Stimulated activated CD4-positive, alpha-beta T cell treated with anti-CD3 and anti-CD28 coated beads, Interleukin-12 subunit alpha, Interleukin-12 subunit beta, amount 100 ng/mL, for 24 hours (primary cell): Measurements from ENCODE around the gene ETF1.

ENCODE experiments used
- DNase-seq, 2 experiments: peaks; one replicate each; pipeline ENCODE4 v3.0.0-alpha.2; 2020; ENCODE audit warnings: low read depth in 2 of 2

Gene ETF1

DNA sequence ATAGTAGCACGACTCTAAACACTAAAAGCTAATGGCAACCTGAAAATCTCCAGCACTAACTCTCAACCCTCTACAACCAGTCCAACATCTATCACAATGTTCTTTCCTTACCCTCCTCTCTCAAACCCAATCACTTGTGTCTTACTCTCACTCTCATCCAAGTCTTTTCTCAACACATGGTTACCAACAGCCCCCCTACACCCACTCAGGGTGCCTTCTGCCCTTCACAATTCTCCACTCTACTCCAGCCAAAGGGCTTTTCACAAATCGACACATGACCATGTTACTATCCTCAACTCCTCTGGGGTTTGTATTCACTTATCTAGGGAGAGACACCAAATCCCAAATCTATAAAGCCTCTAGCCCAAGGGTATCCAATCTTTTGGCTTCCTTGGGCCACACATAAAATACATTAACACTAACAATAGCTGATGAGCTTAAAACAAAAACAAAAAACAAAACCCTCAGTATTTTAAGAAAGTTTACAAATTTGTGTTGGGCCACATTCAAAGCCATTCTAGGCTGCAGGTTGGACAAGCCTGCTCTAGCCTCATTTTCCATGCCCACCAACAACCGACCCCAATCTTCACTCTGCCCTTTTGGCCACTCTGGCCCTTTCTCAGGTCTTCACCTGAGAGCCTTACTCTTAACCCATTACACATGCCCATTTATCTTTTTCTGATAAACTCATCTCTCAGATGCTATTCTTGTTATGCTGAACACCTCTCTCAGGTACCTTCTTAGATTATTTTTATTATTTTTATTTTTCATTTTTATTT lies 20.5 kb upstream of the ETF1 start:
- DNase-seq = no peak

DNA sequence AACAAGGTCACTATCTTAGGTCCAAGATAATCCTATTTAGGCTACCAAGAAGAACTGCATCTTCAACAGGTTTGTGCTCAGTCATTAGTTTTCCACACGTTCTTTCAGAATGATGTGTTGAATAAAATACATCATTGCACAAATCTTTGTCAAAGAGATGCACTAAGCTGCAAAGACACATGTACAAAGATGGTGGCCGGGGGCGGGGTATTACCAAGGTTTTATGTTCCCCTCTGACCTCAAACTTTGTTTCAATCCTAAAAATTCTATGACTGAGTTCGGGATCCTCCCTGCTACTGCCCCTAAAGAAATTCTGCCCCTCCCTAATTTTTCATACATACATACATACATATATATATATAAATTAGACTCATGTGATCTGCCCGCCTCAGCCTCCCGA lies 17.9 kb upstream of the ETF1 start:
- no peak for DNase-seq

DNA sequence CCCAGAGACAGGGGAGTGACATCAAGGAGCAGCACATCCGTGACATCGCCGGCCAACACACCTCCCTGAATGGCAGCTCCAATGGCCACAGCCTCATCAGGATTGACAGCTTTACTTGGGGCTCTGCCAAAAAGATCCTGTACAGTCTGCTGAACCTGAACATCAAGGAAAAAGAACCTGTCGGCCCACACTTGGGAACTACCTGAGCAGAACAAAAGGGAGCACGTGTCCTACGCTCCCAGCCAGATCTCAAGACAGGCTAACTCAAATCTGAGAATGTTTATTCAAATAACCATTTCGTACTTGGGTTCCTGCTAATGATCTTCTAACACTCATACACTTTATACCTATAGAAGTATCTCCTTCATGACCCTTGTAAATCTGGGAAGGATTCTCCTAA lies 16.9 kb upstream of the ETF1 start:
- DNase-seq = no peak

DNA sequence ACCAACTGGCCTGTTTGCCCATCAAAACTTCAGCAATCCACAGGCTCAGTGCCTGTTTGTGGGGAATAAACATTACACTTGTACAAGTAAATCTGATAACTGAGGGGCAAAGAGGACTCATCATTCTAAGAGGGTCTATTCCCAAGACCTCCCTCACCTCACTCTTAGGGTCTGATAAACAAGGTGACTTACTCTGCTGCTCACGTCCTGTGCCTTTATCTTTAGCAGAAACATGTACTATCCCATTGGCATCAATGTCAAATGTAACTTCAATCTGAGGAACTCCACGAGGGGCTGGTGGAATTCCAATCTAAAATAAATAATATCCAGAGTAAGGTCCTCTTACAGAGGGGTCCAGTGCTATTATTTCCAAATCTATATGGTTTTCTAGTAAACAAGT lies 14.6 kb upstream of the ETF1 start:
- DNase-seq = no peak

DNA sequence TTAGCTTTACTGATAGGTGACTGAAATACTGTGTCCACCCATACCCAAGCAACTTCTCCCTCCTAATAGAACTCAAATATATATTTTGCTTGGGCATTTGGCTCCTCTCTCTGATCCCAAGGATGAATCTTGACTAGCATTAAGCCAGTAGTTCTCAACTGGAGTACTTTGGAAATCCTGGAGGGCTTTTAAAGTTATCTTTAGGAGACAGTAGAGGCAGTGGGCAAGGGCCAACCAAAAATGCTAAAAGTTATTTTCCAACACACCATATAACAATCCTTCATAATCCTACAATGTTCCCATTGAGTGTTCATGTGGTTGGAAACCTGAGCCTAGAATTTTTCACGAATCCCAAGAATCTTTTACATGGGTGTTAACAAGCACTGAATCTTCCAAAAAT lies 11.1 kb upstream of the ETF1 start:
- DNase-seq = no peak

DNA sequence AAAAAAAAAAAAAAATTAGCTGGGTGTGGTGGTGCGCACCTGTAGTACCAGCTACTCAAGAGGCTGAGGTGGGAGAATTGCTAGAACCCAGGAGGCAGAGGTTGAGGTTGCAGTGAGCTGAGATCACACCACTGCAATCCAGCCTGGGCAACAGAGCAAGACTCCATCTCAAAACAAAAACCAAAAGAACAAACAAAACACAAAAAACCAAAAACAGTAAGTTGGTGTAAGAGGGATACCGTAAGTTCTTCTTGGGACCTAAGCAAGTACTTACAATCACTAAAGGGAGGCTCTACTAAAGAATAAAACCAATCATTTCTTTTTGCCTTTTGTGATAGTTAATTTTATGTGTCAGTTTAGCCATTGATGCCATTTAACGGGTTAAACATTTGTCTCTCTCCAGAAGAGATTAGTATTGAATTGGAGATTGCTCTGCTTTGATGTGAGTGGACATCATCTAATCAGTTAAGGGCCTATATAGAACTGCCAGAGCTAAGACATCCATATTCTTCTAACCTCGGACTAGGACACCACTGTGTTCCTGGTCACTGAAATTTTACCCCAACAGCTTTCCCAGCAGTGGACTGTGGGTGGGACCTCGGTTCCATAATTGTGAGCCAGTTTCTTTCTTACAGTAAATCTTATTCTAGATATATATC lies 10.5 kb upstream of the ETF1 start:
- DNase-seq = no peak

DNA sequence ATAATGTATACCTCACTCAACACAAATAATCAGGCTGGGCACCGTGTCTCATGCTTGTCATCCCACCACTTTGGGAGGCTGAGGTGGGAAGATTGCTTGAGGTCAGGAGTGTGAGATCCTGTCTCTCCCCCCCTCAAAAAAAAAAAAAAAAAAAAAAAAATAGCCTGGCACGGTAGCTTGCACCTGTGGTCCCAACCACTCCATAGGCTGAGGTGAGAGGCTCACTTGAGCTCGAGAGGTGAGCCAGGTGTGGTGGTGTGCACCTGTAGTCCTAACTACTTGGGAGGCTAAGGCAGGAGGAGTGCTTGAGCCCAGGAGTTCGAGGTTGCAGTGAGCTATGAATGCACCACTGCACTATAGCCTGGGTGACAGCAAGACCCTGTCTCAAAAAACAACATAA lies 9.6 kb upstream of the ETF1 start:
- DNase-seq = no peak

DNA sequence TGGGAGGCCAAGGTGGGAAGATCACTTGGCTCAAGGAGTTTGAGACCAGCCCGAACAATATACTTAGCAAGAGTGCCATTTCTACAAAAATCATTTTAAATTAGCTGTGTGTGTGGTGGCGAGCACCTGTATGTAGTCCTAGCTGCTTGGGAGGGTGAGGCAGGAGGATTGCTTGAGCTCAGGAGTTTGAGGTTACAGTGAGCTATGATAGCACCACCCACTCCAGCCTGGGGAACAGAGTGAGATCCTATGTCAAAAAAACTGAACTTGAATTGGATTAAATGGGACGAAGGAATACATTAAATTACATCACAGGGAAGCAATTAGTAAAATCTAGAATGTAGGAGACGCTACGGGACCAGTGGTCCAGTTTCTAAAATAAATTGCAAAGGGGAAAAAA lies 6.4 kb upstream of the ETF1 start:
- DNase-seq = no peak

DNA sequence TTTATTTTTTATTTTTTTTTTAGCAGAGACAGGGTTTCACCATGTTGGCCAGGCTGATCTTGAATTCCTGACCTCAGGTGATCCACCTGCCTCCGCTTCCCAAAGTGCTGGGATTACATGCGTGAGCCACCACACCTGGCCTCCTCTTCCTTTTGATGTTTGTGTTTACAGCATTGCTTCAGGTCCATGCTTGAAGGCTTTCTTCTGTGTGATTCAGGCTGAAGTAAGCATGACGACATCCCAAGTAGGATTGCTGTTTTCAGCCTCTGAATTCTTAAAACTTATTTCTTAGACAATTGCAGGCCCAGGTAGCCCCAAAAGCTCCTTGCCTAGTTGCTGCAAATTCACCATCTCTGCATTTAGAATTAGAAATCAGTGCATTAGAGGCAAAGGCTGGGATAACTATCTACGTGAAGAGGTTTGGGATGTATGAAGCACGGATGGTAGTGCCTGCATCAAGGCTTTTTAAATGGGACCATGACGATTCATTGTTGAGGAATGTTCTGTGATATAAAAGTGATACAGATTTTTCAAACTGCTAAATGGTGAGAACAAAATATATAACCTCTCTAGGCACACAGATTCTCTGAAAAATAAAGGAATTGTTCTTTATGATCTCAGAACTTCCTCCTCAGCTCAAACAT lies 3.0 kb upstream of the ETF1 start:
- no peak for DNase-seq

DNA sequence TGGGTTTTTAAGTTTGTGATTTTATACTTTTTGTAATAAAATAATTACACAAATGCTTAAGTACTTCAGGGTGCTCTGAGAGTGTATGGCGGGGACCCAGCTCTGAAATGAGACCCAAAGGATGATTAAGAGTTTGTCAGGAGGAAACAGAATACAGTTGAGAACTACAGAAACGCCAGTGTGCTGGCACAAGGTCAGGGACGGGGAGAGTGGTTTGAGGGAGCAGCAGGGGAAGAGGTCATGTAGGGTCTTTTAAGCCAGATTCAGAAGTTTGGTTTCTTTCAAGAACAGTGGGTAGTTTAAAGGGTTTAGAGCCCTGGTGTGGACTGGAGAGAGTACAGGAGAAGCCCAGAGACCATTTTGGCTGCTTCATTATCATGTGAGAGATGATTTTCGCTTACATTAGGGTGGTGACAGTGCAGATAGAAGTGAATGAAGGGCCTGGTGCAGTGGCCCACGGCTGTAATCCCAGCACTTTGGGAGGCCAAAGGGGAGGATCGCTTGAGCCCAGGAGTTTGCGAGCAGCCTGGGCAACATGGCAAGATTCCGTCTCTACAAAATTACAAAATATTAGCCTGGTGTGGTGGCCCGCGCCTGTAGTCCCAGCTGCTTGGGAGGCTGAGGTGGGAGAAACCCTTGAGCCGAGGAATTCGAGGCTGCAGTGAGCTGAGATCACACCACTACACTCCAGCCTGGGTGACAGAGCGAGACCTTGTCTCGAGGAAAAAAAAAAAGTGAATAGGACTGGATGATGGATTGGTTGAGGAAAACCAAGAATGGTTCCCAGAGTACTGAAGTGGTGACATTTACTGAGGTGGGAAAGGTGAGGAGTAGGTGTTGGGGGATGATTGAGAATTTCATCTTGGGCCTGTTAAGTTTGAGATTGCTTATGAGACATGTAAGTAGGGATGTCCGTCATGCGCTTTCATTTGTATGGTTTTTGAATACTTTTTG lies 1.4 kb upstream of the ETF1 start:
- DNase-seq = no peak

DNA sequence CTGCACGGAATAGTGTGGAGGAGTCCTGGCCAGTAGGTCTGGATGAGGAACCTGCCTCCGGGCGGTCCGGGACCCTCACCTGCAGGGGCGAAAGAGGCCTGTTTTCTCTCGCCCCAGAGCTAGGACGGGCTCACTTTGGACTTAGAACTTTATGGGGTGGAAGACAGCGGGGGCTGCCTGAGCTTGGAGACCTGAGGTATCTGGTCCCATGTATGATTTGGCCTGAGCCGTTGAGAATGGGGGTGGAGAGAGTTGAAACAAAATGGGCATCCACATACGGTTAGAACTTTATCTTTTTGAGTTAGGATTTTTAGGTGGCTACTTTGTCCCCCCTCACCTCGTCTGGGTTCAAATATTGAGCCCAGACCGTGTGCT lies 681 bp upstream of the ETF1 start:
- DNase-seq = no peak

DNA sequence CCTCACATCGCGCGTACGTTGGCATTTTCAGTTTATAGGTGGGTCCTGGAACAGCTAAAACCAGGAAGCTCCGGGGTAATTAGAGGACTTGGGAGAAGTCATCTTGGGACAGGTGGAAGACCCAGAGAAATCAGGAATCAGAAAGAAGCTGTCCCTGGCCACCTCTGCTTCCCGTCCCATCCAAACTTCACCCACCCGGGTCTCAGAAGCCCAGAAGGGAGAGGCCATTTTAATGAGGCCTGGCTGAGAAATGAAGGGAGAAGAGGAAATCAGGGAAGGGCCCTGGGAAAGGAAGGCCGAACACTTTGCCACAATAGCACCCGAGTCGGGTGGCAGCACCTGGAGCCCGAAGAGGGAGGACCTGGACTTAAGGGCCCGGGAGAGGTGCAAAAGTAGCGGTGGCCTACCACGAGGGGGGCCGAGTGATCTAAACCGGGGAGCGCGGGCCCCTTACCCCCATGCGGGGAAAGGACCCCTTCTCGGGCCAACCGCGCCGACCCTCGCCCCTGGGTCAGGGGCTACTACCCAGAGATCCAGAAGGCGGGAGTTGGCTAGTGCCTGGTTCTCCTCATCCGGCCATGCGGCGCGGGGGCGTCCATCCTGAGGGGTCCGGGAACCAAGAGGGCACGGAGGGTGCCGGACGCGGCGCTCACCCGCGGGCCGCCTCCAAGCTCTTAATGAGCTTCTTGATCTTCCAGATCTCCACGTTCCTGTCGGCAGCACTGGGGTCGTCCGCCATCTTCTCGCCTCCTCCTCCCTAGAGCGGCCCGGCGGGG lies 668 bp downstream of the ETF1 start:
- DNase-seq = no peak

DNA sequence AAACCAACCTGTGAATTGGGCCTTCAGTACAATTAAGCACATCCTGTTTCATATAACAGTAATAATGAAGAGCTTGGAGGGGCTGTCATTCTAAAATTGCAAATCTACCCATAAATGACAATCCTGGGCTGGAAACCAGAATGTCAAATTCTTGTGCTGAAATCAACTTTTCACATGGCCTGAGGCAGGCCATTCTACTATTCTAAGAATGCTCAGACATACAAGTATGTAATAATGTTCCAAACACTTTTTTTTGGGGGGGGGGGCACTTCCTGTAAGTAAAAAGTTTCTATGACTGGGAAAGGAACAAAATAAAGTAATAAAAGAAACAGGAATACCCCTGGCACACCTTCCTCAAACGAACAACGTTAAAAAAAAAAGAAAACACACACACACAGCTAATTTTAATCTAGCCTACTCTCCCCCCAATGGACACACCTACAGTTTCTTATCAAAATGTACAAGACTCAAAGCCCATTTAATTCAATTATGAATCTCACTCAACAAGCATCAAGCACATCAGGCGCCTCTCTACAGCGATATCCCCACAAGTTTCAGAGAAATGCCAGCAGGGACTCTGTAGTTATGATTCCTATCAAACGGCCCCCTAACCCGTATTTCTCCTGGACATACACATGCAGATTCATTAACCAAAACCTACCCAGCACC lies 1.4 kb downstream of the ETF1 start:
- DNase-seq = no peak

DNA sequence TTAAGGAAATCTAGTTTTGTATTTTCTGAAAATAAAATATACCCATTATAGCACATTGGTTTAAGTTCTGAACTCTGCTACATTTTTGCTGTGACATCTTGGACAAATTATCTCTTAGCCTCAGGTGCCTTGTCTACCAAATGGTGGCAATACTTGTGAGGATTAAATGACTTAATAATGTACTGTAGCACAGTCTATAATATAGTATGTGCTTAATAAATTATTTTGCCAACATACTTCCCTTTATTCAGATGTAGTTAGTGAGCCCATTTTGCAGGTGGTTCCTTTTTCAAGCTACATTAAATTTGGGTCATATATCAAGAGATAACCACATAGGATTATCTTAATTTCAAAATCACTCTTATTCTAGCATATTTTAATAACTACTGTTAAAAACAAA lies 3.2 kb downstream of the ETF1 start:
- DNase-seq = no peak

DNA sequence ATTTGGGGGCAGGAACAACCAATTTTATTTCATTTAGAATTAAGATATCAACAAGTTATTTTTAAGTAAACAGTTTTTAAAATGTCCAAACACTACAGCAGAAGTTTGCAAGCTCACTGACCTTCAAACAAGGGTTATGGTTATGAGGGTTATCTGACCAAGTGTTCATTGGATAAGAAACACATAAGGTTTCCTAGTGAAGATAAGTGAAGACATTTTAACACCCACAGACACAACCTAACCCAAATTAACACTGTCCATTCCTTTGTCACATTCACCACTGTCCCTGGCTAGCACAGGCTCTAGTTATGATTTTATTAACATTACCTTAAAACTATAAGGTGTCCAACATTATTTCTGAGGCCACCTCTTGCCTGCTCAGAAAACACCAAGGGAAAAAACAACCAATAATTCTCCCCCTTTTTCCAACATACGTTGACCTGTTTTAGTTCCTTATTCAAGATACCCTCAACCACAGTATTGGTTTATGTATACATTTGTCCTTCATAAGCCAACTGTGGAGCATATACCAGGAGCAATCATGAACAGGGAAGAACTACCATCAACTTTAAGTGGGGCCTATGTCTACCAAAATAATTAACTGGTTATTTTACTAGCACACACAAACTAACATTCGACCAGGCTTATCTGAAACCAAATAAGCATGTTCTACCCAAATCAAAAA lies 4.0 kb downstream of the ETF1 start:
- DNase-seq = no peak

DNA sequence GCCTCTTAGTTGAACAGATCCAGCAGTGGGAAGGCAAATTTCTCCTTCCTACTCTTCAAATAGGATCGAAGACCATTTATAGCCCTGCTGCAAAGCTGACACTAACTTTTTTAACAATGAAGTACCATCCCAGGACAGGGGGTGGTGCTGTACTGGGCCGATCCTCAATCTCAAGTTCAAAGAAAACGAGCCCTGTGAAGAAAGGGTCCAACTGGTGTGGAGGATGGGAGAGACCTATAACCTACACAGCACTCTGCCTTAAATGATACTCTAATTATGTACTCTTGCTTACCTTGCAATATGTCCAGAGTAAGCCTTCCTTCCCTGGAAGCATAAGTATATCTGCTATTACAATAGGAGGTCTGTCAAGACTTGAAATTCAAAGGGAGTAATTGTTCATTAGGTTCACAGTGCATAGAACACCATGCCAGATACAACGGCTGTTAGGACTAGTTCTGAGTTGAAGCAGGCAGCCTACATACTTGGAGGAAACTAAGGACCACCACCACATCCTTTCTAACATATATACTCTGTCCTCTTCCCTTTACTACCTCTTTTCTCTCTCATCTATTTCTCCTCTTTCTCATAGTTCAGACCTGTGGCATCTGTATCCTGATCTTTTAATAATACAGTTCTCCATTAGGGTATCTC lies 6.2 kb downstream of the ETF1 start:
- no peak for DNase-seq

DNA sequence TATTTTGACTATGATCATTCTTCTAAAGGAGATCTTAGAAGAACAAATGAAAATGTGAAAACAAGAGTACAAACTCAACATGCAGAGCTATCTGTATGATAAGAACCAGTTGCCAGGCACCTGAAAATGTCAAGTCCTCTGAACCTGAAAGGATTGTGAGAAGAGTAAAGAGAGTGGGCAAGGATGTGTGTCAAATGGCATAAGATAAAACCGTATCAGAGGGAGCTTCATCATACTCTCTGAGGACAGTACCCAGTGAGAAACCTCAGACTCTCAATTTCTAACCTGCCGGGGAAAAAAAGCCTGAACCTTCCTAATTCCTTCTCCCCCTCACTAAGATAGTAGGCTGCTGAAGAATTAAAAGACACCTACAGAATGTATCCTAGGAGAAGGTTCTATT lies 6.8 kb downstream of the ETF1 start:
- no peak for DNase-seq

DNA sequence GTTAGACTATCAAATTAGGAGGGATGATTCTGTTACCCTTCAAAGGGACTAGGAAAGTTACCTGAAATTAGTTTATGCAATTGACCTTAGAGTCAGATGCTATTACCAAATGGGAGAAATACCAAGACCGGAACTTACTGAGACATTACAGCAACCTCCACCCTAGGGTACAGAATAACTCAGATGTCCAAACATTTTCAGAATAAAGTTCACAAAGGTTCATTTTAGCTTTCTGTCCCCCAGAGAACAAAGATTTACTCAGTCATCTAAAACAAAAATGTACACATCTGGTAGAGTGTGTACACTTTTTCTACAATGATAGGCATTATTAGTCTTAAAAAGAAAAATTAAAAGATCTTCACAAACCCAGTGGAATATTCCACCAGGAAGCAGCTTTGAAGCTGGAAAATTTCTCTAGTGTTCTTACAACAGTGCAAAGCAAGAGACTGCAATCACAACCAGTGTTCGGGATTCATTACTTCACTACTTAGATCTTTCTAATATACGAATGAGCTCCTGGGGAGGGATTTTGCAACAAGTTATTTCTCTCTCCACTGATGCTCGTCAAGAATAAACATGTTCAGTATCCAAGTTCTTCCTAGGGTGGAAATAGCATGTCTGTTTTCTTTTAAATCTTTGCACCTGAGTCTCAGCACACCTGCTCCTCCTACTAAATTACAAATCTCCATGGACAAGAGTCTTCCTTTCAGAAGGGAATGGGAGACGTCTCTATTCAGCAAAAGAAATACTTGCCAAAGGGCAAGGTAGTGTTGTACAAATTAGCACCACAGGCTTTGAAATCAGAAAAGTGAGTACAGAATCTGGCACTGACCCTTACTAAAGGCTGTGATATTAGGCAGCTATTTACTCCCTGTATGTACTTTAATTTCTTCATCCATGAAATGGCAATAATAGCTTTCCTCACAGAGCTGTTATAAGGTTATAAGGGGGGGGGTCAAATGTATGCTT lies 8.8 kb downstream of the ETF1 start:
- no peak for DNase-seq

DNA sequence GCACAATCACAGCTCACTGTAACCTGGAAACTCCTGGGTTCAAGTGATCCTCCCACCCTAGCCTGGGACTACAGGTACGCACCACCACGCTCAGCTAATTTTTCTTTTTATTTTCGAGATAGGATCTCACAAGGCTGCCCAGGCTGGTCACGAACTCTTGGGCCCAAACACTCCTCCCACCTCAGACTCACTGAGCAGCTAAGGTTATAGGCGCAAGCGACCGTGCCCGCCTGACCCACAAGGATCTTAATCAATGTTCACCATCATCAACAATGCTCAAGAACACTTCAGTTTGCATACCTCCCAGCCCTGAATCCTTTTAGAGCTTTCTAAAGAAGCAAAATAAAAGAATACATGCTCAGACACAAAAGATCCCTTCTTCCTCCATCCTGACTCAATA lies 13.2 kb downstream of the ETF1 start:
- no peak for DNase-seq
